Measurements from ENCODE around the gene PLEKHA7.

GRCh38 chr11:16924826-16925560, 89.2 kb downstream of the PLEKHA7 start:
- no peak for TF ChIP-seq POLR2A (IDR thresholded peaks at IDR 0.05; ENCODE audit: extremely low read depth, insufficient read length)
- no peak for TF ChIP-seq CTCF (IDR thresholded peaks at IDR 0.05; ENCODE audit: low read depth, low read length)
- no peak for TF ChIP-seq MAX (IDR thresholded peaks at IDR 0.05; ENCODE audit: low read depth, low read length)
